Measurements from ENCODE around the gene HSD11B1L.

Gene HSD11B1L

GRCh38 chr19:5680437-5681368 lies at the start of gene HSD11B1L, which contains the start of gene MICOS13:
HSD11B1L (plus strand) TSS chr19:5681027; CDS start chr19:5684833, 3,806 bp downstream.
MICOS13 (minus strand) TSS chr19:5680516; CDS start chr19:5680486, 30 bp downstream.
- peak; percentile 99 for DNase-seq

GRCh38 chr19:5631567-5632240 lies 49.1 kb upstream of the HSD11B1L start:
- no peak for DNase-seq

GRCh38 chr19:5632241-5632612 lies 48.6 kb upstream of the HSD11B1L start:
- no peak for DNase-seq

- no peak for DNase-seq
Observed at GRCh38 chr19:5632657-5633056, 48.2 kb upstream of the HSD11B1L start.

GRCh38 chr19:5635427-5635826 lies 45.4 kb upstream of the HSD11B1L start:
- DNase-seq = no peak

GRCh38 chr19:5637971-5638370 lies 42.9 kb upstream of the HSD11B1L start:
- DNase-seq = no peak

- DNase-seq = no peak
Observed at GRCh38 chr19:5641171-5641570, 39.7 kb upstream of the HSD11B1L start.

GRCh38 chr19:5642204-5642603 lies 38.6 kb upstream of the HSD11B1L start:
- DNase-seq = no peak

GRCh38 chr19:5643060-5643459 lies 37.8 kb upstream of the HSD11B1L start:
- no peak for DNase-seq

GRCh38 chr19:5644037-5644436 lies 36.8 kb upstream of the HSD11B1L start:
- DNase-seq = no peak

- DNase-seq = no peak
Observed at GRCh38 chr19:5645409-5645808, 35.4 kb upstream of the HSD11B1L start.

- no peak for DNase-seq
Observed at GRCh38 chr19:5646703-5647102, 34.1 kb upstream of the HSD11B1L start.

GRCh38 chr19:5648464-5648863 lies 32.4 kb upstream of the HSD11B1L start:
- DNase-seq = no peak

- no peak for DNase-seq
Observed at GRCh38 chr19:5651361-5651760, 29.5 kb upstream of the HSD11B1L start.

- no peak for DNase-seq
Observed at GRCh38 chr19:5652261-5652660, 28.6 kb upstream of the HSD11B1L start.

GRCh38 chr19:5654931-5655330 lies 25.9 kb upstream of the HSD11B1L start:
- DNase-seq = no peak

GRCh38 chr19:5655412-5655811 lies 25.4 kb upstream of the HSD11B1L start:
- no peak for DNase-seq

- no peak for DNase-seq
Observed at GRCh38 chr19:5661483-5661882, 19.3 kb upstream of the HSD11B1L start.

- DNase-seq = no peak
Observed at GRCh38 chr19:5663904-5664303, 16.9 kb upstream of the HSD11B1L start.

GRCh38 chr19:5664515-5664914 lies 16.3 kb upstream of the HSD11B1L start:
- DNase-seq = no peak

GRCh38 chr19:5665781-5666513 lies 14.9 kb upstream of the HSD11B1L start:
- DNase-seq = no peak

GRCh38 chr19:5666921-5667610 lies 13.8 kb upstream of the HSD11B1L start:
- no peak for DNase-seq

Measured in activated CD4-positive, alpha-beta T cell treated with anti-CD3 and anti-CD28 coated beads, Interleukin-10, Interleukin-2, amounts not matched to agents 100 ng/mL and 50 ng/mL, durations not matched to agents 16 hours and 8 hours (primary cell).